H1 (cell line): Measurements from ENCODE around the gene YWHAG.

Experiments
- CREB1 ChIP-seq: IDR thresholded peaks from 2 replicates; pipeline ENCODE4 v1.6.1; 2012; ENCODE audit warnings: inconsistent platforms
- CTBP2 ChIP-seq: IDR thresholded peaks from 2 replicates; pipeline ENCODE4 v1.7.0; 2011; ENCODE audit warnings: borderline replicate concordance, mild to moderate bottlenecking, moderate library complexity, mixed read lengths, low read length; ENCODE audit not compliant: insufficient read depth, insufficient read length
- EP300 ChIP-seq, 2 experiments: IDR thresholded peaks; 1 replicate in 1 of 2; 2 replicates in 1 of 2; pipeline ENCODE4 v1.6.1; 2011 to 2012; ENCODE audit warnings: low read depth in 2 of 2, low read length in 2 of 2, mild to moderate bottlenecking in 2 of 2, borderline replicate concordance in 1 of 2, inconsistent platforms in 1 of 2, moderate library complexity in 1 of 2
- EZH2 ChIP-seq: fragments of 200-600 bp; sonication (generic); IDR thresholded peaks from 2 replicates; pipeline ENCODE4 v1.7.1; 2012; ENCODE audit warnings: low read depth, mild to moderate bottlenecking, moderate library complexity, low read length, inconsistent platforms; ENCODE audit not compliant: severe bottlenecking
- FOSL1 ChIP-seq: IDR thresholded peaks from 2 replicates; pipeline ENCODE4 v1.6.1; 2011; ENCODE audit warnings: mild to moderate bottlenecking, low read depth, low read length, moderate library complexity; ENCODE audit not compliant: insufficient read depth
- PHF8 ChIP-seq: fragments of 200-600 bp; sonication (generic); conservative IDR thresholded peaks from 2 replicates; pipeline ENCODE4 v1.7.1; 2012; ENCODE audit warnings: low read depth, mild to moderate bottlenecking, inconsistent platforms, low read length, moderate library complexity
- POLR2AphosphoS5 ChIP-seq: IDR thresholded peaks from 2 replicates; pipeline ENCODE4 v1.6.1; 2011; ENCODE audit warnings: low read depth, low read length
- SRF ChIP-seq: IDR thresholded peaks from 2 replicates; pipeline ENCODE4 v1.6.1; 2011; ENCODE audit warnings: mild to moderate bottlenecking, low read depth, low read length, moderate library complexity
- TCF12 ChIP-seq: IDR thresholded peaks from 2 replicates; pipeline ENCODE4 v1.6.1; 2011; ENCODE audit warnings: low read depth, mild to moderate bottlenecking, low read length
- USF2 ChIP-seq: IDR thresholded peaks from 2 replicates; pipeline ENCODE4 v1.6.1; 2011; ENCODE audit warnings: low read length, improper control_type of control experiment
- YY1 ChIP-seq: IDR thresholded peaks from 2 replicates; pipeline ENCODE4 v1.6.1; 2011; ENCODE audit warnings: low read depth, mild to moderate bottlenecking, low read length
- TF ChIP-seq, protein P1 (sequence below), 3 experiments: IDR thresholded peaks; 1 replicate in 2 of 3; 2 replicates in 1 of 3; pipeline versions ENCODE4 v1.5.1 to v1.6.1; 2011; ENCODE audit warnings: low read length in 3 of 3, mild to moderate bottlenecking in 3 of 3, inconsistent platforms in 2 of 3, low read depth in 1 of 3, moderate library complexity in 1 of 3; ENCODE audit not compliant: insufficient read depth in 1 of 3; ENCODE audit errors: control extremely low read depth in 1 of 3

- TF ChIP-seq PHF8 (no peak), CTBP2 (no peak), EZH2 (no peak), POLR2AphosphoS5 (no peak), TCF12 (no peak), EP300 (IDR thresholded peaks at IDR 0.05; ENCODE audit: borderline replicate concordance in 1 of 2, low read depth in 2 of 2, low read length in 2 of 2) (no peak), SRF (no peak), YY1 (no peak), CREB1 (no peak), USF2 (no peak), FOSL1 (no peak)
- TF ChIP-seq, protein P1, sequence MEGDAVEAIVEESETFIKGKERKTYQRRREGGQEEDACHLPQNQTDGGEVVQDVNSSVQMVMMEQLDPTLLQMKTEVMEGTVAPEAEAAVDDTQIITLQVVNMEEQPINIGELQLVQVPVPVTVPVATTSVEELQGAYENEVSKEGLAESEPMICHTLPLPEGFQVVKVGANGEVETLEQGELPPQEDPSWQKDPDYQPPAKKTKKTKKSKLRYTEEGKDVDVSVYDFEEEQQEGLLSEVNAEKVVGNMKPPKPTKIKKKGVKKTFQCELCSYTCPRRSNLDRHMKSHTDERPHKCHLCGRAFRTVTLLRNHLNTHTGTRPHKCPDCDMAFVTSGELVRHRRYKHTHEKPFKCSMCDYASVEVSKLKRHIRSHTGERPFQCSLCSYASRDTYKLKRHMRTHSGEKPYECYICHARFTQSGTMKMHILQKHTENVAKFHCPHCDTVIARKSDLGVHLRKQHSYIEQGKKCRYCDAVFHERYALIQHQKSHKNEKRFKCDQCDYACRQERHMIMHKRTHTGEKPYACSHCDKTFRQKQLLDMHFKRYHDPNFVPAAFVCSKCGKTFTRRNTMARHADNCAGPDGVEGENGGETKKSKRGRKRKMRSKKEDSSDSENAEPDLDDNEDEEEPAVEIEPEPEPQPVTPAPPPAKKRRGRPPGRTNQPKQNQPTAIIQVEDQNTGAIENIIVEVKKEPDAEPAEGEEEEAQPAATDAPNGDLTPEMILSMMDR (IDR thresholded peaks at IDR 0.05; ENCODE audit: control extremely low read depth in 1 of 3, insufficient read depth in 1 of 3, low read depth in 1 of 3, low read length in 3 of 3): no peak
Measured at GRCh38 chr7:76293407-76293901, 65.3 kb downstream of the YWHAG start.
